PFSK-1 (cell line): ENCODE measurements around the gene AGRN.

ENCODE experiments used
- FOXP2 ChIP-seq: optimal IDR thresholded peaks from 2 replicates; pipeline ENCODE3; 2011; ENCODE audit warnings: borderline replicate concordance, control low read depth, inconsistent platforms; ENCODE audit not compliant: insufficient read depth; ENCODE audit errors: extremely low read length, extremely low read depth
- POLR2AphosphoS5 ChIP-seq: IDR thresholded peaks from 2 replicates; pipeline ENCODE4 v1.6.1; 2012; ENCODE audit warnings: low read depth, mild to moderate bottlenecking, control low read depth, low read length, moderate library complexity
- REST ChIP-seq, 2 experiments: IDR thresholded peaks; 2 replicates each; pipeline versions ENCODE4 v1.6.1 to v1.8.0; 2011 to 2012; ENCODE audit warnings: low read depth in 2 of 2, low read length in 2 of 2, control low read depth in 1 of 2, inconsistent platforms in 1 of 2, mild to moderate bottlenecking in 1 of 2, moderate library complexity in 1 of 2; ENCODE audit not compliant: insufficient read depth in 1 of 2
- SIN3A ChIP-seq: IDR thresholded peaks from 2 replicates; pipeline ENCODE4 v1.6.1; 2012; ENCODE audit warnings: mild to moderate bottlenecking, low read length, moderate library complexity, borderline replicate concordance; ENCODE audit not compliant: insufficient read depth
- TAF1 ChIP-seq: IDR thresholded peaks from 2 replicates; pipeline ENCODE4 v1.6.1; 2012; ENCODE audit warnings: low read length, control low read depth, borderline replicate concordance; ENCODE audit not compliant: insufficient read depth

Gene AGRN

GRCh38 chr1:1013922-1014648 lies 5.8 kb upstream of the AGRN start:
- no peak for TF ChIP-seq FOXP2
- TF ChIP-seq POLR2AphosphoS5, result no peak
- no peak for TF ChIP-seq TAF1
- TF ChIP-seq REST (IDR thresholded peaks at IDR 0.05; ENCODE audit: insufficient read depth in 1 of 2, low read depth in 2 of 2, low read length in 2 of 2), result no peak
- TF ChIP-seq SIN3A, result no peak

- no peak for TF ChIP-seq POLR2AphosphoS5
- TF ChIP-seq TAF1, result no peak
- no peak for TF ChIP-seq REST (IDR thresholded peaks at IDR 0.05; ENCODE audit: insufficient read depth in 1 of 2, low read depth in 2 of 2, low read length in 2 of 2)
- TF ChIP-seq SIN3A, result no peak
- no peak for TF ChIP-seq FOXP2
These were observed 4.9 kb upstream of the AGRN start for GRCh38 chr1:1014799-1015681.

- TF ChIP-seq SIN3A (no peak), POLR2AphosphoS5 (0 out of 2 replicates have a peak, but pooled peaks have one; percentile 6)
These were observed 559 bp upstream of the AGRN start for GRCh38 chr1:1019122-1019999.

GRCh38 chr1:1020415-1021009 lies 592 bp downstream of the AGRN start:
- TF ChIP-seq REST (IDR thresholded peaks at IDR 0.05; ENCODE audit: insufficient read depth in 1 of 2, low read depth in 2 of 2, low read length in 2 of 2) (no peak), TAF1 (no peak), SIN3A (no peak), FOXP2 (no peak), POLR2AphosphoS5 (no peak)
